DND-41 (cell line): ENCODE data around the gene PHF14.

Source experiments
- ATAC-seq: fragments of 200-7000 bp; cut with Tn5 transposase; 3 replicates; pipeline ENCODE4 v1.9.1; 2021; ENCODE audit warnings: low read depth; ENCODE audit not compliant: insufficient read depth
- DNase-seq: peaks from one replicate; pipeline ENCODE4 v3.0.0-alpha.2; 2020
- H2AFZ ChIP-seq: 2 replicates; pipeline ENCODE4 v1.6.0; 2012; ENCODE audit warnings: low read depth, low read length
- H3K27ac ChIP-seq: 2 replicates; pipeline ENCODE4 v1.5.1; 2012; ENCODE audit warnings: low read length, inconsistent platforms
- H3K27me3 ChIP-seq: fragments of 200-600 bp; sonication (generic); 2 replicates; pipeline ENCODE4 v1.6.0; 2012; ENCODE audit warnings: low read length, mild to moderate bottlenecking, inconsistent platforms; ENCODE audit not compliant: insufficient read depth, poor library complexity
- H3K36me3 ChIP-seq: 2 replicates; pipeline ENCODE4 v1.5.1; 2012; ENCODE audit warnings: low read length, inconsistent platforms; ENCODE audit not compliant: insufficient read depth
- H3K4me1 ChIP-seq: 2 replicates; pipeline ENCODE4 v1.5.1; 2012; ENCODE audit warnings: mild to moderate bottlenecking, low read length; ENCODE audit not compliant: insufficient read depth
- H3K4me2 ChIP-seq: 2 replicates; pipeline ENCODE4 v1.6.0; 2012; ENCODE audit warnings: mild to moderate bottlenecking, moderate library complexity, low read length, inconsistent platforms; ENCODE audit not compliant: insufficient read depth
- H3K4me3 ChIP-seq, 2 experiments: fragments of 200-600 bp in 1 of 2; shearing (Covaris generic) in 1 of 2; 2 replicates each; pipeline ENCODE4 v1.5.1; 2012 to 2016; ENCODE audit warnings: inconsistent platforms in 2 of 2, low read length in 2 of 2, mild to moderate bottlenecking in 2 of 2, low read depth in 1 of 2, moderate library complexity in 1 of 2
- H3K79me2 ChIP-seq: 2 replicates; pipeline ENCODE4 v1.6.0; 2012; ENCODE audit warnings: low read length, inconsistent platforms; ENCODE audit not compliant: insufficient read depth
- H3K9ac ChIP-seq: 2 replicates; pipeline ENCODE4 v1.6.0; 2012; ENCODE audit warnings: low read depth, mild to moderate bottlenecking, inconsistent platforms, low read length, moderate library complexity
- H3K9me3 ChIP-seq: 2 replicates; pipeline ENCODE4 v1.5.1; 2012; ENCODE audit warnings: low read length, moderate library complexity, mild to moderate bottlenecking, inconsistent platforms; ENCODE audit not compliant: insufficient read depth, severe bottlenecking
- H4K20me1 ChIP-seq: 2 replicates; pipeline ENCODE4 v1.6.0; 2012; ENCODE audit warnings: low read length; ENCODE audit not compliant: insufficient read depth
- EZH2 ChIP-seq: IDR thresholded peaks from 3 replicates; pipeline ENCODE4 v1.6.1; 2012; ENCODE audit warnings: borderline replicate concordance, low read depth, mild to moderate bottlenecking, moderate library complexity, low read length, inconsistent platforms; ENCODE audit not compliant: severe bottlenecking
- TF ChIP-seq, protein P1 (sequence below): IDR thresholded peaks from 2 replicates; pipeline ENCODE4 v1.5.1; 2012; ENCODE audit warnings: borderline replicate concordance, low read length, moderate library complexity, mild to moderate bottlenecking; ENCODE audit not compliant: poor library complexity, severe bottlenecking; ENCODE audit errors: extremely low read depth

Gene PHF14

DNA sequence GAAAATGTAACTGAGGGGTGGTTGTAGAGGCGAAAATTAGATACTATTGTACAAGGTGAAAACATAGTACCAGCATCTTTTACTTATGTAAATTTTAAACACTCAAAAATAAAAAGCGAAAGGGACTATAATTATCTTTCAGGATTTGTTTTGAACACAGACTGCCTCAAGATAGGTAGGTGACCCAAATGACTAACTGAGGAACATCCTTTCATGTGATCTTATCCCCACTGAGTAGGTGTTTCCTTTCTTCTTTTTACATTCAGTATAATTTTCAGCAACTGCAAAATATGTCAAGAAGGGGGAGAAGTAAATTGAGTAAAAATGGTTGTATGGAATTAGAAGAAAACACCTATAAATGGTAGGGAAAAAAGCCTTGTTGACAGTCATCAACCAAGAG is 236.7 kb downstream of the PHF14 start:
- ATAC-seq: no peak

DNA sequence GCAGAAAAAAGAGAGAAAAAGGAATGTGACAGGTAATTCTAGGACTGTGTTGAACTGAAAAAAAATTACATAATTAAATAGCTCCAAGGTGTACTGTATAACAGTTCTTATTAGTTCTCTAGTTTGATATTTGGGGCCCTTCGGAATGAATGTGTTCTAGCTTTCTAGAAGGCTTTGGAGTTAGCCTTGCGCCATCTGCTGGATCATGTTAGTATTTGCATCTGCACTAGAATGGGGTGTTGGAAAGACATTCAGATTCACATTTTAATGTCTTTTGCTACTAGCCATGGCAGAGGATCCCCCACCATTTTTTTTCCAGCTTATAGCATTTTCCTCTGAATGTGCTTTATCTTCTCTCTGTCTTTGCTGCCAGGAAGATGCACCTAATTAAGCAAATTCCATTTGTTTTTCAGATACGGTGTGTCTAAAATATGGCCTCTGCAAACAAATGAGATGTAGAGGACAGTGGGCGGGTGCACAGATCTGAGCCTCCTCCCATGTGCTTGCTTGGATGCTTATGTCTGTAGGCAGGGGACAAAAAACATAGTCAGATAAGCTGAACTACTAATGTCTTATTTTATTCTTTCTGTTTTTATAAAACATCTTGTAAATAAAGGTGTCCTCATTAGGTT is 238.5 kb downstream of the PHF14 start:
- no peak overlapping the region for H3K4me2 ChIP-seq
- DNase-seq: peak; percentile 54
- H2AFZ ChIP-seq: no peak overlapping the region

More for the DNA sequence above, 236.7 kb downstream of the PHF14 start:
- Histone ChIP-seq H3K4me1 (no peaks in the 10 kb centered on the region), H3K9ac (no peak overlapping the region), H3K27me3 (no peaks in the 10 kb centered on the region), H2AFZ (no peak overlapping the region), H3K27ac (no peak overlapping the region), H3K79me2 (no peaks in the 10 kb centered on the region), H3K36me3 (no peaks in the 10 kb centered on the region), H3K4me3 (no peak overlapping the region), H3K9me3 (no peaks in the 10 kb centered on the region), H4K20me1 (no peaks in the 10 kb centered on the region; the same call in 1 of the 2 replicates), H3K4me2 (no peak overlapping the region)
- DNase-seq: no peak
- TF ChIP-seq, protein P1, sequence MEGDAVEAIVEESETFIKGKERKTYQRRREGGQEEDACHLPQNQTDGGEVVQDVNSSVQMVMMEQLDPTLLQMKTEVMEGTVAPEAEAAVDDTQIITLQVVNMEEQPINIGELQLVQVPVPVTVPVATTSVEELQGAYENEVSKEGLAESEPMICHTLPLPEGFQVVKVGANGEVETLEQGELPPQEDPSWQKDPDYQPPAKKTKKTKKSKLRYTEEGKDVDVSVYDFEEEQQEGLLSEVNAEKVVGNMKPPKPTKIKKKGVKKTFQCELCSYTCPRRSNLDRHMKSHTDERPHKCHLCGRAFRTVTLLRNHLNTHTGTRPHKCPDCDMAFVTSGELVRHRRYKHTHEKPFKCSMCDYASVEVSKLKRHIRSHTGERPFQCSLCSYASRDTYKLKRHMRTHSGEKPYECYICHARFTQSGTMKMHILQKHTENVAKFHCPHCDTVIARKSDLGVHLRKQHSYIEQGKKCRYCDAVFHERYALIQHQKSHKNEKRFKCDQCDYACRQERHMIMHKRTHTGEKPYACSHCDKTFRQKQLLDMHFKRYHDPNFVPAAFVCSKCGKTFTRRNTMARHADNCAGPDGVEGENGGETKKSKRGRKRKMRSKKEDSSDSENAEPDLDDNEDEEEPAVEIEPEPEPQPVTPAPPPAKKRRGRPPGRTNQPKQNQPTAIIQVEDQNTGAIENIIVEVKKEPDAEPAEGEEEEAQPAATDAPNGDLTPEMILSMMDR: no peak
- no peak for TF ChIP-seq EZH2

DNA sequence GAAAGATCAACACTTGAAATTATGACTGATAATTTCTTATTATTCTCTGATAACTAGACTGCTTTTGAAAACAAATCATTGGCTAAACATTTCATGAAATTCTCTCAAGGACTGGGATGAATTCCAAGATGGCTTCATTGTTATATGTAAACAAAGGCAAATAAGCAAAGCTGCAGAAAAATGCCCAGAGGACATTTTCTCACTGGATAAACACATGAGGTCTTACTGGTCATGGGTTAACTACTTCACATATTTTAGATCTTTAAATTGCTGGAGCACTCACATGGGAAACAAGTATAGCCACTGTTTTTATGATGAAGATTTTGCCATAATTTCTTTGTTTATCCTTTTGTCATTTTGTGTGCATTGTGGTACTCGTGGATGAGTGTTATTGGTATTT is 239.1 kb downstream of the PHF14 start:
- H3K4me1 ChIP-seq: no peaks in the 10 kb centered on the region
- H3K4me2 ChIP-seq: no peak overlapping the region
- H3K36me3 ChIP-seq: no peaks in the 10 kb centered on the region
- H3K9me3 ChIP-seq: no peaks in the 10 kb centered on the region
- no peaks in the 10 kb centered on the region for H3K27me3 ChIP-seq
- H4K20me1 ChIP-seq: no peaks in the 10 kb centered on the region; the same call in 1 of the 2 replicates
- H2AFZ ChIP-seq: no peak overlapping the region
- H3K27ac ChIP-seq: no peak overlapping the region
- no peak overlapping the region for H3K4me3 ChIP-seq
- DNase-seq (no peak), ATAC-seq (no peak)
- no peaks in the 10 kb centered on the region for H3K79me2 ChIP-seq
- TF ChIP-seq EZH2: no peak
- TF ChIP-seq, protein P1: no peak
- no peak overlapping the region for H3K9ac ChIP-seq

More for the DNA sequence above, 238.5 kb downstream of the PHF14 start:
- H3K9me3 ChIP-seq: no peaks in the 10 kb centered on the region
- no peak overlapping the region for H3K4me3 ChIP-seq
- ATAC-seq: peak; percentile 85
- no peaks in the 10 kb centered on the region for H3K36me3 ChIP-seq
- H3K27ac ChIP-seq: no peak overlapping the region
- H3K27me3 ChIP-seq: no peaks in the 10 kb centered on the region
- no peaks in the 10 kb centered on the region; the same call in 1 of the 2 replicates for H4K20me1 ChIP-seq
- no peaks in the 10 kb centered on the region for H3K79me2 ChIP-seq
- H3K4me1 ChIP-seq: no peaks in the 10 kb centered on the region
- TF ChIP-seq, protein P1: peak; percentile 92
- TF ChIP-seq EZH2: no peak
- no peak overlapping the region for H3K9ac ChIP-seq

DNA sequence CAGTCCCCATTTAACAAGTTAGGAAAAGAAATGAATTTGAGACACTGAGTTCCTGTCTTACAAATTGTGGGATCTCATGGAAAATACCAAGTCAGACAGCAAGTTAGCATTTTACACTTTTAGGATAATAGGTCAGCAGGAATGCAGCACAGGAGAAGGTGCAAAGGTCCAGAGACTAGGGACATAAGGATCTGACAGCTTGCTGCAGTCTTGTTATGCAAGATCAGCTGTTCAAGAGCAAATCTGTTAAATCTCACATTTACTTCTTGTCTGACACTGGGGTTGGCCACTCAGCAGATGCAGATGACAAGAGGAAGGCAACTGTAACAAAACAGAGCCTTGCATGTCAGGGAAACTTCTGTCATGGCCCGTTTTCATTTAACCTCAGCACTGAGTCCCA is 239.6 kb downstream of the PHF14 start:
- H3K4me2 ChIP-seq: no peak overlapping the region
- no peak overlapping the region for H2AFZ ChIP-seq
- H3K79me2 ChIP-seq: no peaks in the 10 kb centered on the region
- no peaks in the 10 kb centered on the region for H3K36me3 ChIP-seq
- TF ChIP-seq, protein P1: no peak
- no peak for TF ChIP-seq EZH2
- ATAC-seq: no peak
- H3K9ac ChIP-seq: no peak overlapping the region
- H3K27ac ChIP-seq: no peak overlapping the region
- no peak for DNase-seq
- H3K4me3 ChIP-seq: no peak overlapping the region
- no peaks in the 10 kb centered on the region for H3K27me3 ChIP-seq
- H4K20me1 ChIP-seq: no peaks in the 10 kb centered on the region; the same call in 1 of the 2 replicates
- no peaks in the 10 kb centered on the region for H3K4me1 ChIP-seq
- no peaks in the 10 kb centered on the region for H3K9me3 ChIP-seq
